HG02678 (cell line): ENCODE data around the gene PAOX.
"Not testable (repeated sequence)": the region's sequence is repeated elsewhere in the genome, so short reads cannot be mapped to it uniquely, and the experiment has no call there.

Experiments used
- ATAC-seq: cut with Tn5 transposase; IDR thresholded peaks from one replicate; pipeline ENCODE4 v1.9.1; 2021; ENCODE audit warnings: mild to moderate bottlenecking, moderate library complexity; ENCODE audit not compliant: unreplicated experiment

Gene PAOX

DNA sequence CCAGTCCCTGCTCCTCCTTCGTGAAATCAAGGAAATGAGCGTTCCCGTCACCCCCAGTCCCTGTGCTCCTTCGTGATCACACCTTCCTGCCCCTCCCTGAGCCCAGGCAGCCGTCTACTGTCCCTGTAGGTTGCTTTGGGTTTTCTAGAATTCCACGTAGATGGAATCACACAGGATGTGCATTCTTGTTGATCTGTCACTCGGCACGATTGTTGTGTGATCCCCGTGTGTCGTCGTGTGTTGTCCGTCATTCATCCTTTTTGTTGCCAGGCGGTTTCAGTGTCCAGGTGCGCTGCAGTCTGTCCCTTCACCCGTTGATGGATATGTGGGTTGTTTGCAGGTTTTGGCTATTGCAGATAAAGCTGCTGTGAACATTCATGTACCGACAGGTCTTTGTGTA, 24.3 kb downstream of the PAOX start:
- ATAC-seq, result no peak

DNA sequence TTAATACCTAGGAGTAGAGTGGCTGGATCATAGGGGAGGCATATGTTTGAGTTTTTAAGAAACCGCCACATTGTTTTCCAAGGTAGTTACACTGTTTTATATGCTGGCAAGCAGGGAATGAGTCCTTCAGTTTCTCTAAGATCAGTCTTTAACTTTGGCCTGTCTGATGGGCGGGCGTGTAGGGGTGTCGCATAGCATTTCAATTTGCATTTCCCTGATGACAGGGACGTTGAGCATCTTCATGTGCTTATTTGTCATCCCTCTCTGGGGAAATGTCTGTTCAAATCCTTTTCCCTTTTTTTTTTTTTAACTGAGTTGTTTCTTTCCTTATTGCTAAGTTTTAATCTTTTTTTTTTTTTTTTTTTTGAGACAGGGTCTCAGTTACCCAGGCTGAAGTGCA, 24.7 kb downstream of the PAOX start:
- no peak for ATAC-seq

DNA sequence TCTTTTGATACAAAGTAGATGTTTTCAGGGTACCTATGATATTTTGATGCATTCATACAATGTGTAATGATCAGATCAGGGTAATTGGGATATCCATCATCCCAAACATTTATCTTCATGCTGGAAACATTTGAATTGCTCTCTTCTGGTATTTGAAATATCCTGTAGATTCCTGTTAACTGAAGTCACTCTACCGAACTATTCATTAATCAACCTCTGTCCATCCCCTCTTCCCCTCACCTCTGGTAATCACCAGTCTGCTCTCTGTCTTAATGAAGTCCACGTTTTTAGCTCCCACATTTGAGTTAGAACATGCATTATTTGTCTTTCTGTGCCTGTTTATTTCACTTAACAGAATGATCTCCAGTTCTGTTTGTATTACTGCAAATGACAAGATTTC, 26.2 kb downstream of the PAOX start:
- no peak for ATAC-seq

DNA sequence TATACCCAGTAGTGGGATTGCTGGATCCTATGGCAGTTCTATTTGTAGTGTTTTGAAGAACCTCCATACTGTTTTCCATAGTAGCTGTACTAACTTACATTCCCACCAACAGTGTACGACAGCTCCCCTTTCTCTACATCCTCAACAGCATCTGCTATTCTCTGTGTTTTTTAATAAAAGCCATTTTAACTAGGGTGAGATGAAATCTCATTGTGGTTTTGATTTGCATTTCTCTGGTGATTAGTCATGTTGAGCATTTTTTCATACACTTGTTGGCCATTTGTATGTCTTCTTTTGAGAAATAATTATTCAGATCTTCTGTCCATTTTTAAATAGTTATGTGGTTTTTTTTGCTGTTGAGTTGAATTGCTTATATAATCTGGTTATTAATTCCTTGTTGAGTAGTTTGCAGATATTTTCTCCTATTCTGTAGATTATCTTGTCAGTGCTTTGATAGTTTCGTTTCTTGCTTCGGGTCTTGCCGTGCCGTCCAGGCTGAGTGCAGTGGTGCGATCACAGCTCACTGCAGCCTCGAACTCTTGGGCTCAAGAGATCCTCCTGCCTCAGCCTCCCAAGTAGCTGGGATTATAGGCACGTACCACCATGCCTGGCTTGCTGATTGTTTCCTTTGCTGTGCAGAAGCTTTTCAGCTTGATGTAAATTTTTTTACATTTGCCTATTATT, 26.9 kb downstream of the PAOX start:
- peak; percentile 57 for ATAC-seq

DNA sequence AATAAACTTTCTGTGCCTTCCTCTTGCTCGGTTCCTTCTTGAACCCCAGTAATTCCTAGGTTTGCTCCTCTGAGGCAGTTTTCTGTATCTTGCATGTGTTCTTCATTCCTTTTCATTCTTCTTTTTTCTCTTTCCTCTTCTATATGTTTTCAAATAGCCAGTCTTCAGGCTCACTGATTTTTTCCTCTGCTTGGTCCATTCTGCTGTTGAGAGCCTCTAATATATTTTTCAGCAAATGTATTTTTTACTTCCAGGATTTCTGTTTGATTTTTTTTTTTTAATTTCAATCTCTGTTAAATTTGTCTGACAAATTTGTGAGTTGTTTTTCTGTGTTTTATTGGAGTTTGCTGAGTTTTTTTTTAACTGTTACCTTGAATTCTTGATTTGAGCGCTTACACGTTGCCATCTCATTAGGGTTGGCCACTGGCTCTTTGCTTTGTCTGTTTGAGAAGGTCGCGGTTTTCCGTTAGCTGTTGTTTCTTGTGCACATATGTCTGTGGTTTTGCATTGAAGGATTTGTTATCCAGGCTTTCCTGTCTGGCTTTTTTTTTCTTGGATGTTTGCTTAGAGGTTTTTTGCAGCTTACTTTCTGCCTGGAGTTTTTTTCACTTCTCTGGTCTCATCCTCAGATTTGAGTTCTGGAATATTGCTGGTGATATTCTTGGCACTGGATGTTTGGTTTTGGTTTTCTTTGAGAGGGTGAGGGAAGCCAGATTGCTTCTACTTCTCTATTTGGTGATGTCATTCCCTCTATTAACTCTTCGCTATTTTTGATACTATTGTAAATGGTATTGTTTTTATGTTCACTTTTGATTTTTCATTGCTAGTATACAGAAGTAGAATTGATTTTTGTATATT, 32.7 kb downstream of the PAOX start:
- no peak for ATAC-seq

DNA sequence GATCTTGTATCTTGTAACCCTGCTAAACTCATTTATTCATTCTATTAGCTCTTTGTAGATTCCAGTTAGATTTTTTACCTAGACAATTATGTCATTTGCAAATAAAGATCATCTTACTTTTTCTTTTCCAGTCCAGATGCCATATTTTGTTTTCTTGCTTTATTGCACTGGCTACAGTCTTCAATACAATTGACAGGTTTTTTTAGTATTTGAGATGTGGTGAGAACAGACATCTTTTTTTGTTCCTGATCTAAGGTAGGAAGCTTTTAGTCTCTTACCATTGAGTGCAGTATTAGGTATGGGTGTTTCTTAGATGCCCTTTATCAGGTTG, 33.3 kb downstream of the PAOX start:
- ATAC-seq, result no peak

DNA sequence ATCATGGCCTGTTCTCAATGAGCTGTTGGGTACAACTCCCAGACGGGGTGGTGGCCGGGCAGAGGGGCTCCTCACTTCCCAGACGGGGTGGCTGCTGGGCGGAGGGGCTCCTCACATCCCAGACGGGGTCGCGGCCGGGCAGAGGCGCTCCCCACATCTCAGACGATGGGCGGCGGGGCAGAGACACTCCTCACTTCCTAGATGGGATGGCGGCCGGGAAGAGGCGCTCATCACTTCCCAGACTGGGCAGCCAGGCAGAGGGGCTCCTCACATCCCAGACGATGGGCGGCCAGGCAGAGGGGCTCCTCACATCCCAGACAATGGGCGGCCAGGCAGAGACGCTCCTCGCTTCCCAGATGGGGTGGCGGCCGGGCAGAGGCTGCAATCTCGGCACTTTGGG, 35.3 kb downstream of the PAOX start:
- not testable (repeated sequence) for ATAC-seq

DNA sequence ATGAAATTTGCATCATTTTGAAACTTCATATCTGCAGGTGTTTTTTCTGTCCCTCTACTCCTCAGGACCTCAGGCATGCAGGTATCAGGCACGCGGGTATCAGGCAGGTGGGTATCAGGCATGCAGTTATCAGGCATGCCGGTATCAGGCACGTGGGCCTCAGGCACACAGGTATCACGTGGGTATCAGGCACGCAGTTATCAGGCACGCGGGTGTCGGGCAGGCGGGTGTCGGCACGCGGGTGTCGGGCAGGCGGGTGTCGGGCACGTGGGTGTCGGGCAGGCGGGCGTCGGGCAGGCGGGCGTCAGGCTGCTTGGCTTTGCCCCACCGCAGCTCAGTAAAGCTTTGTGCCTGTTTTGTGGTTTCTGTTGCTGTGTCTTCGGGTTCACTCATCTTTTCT, 36.7 kb downstream of the PAOX start:
- no peak for ATAC-seq

DNA sequence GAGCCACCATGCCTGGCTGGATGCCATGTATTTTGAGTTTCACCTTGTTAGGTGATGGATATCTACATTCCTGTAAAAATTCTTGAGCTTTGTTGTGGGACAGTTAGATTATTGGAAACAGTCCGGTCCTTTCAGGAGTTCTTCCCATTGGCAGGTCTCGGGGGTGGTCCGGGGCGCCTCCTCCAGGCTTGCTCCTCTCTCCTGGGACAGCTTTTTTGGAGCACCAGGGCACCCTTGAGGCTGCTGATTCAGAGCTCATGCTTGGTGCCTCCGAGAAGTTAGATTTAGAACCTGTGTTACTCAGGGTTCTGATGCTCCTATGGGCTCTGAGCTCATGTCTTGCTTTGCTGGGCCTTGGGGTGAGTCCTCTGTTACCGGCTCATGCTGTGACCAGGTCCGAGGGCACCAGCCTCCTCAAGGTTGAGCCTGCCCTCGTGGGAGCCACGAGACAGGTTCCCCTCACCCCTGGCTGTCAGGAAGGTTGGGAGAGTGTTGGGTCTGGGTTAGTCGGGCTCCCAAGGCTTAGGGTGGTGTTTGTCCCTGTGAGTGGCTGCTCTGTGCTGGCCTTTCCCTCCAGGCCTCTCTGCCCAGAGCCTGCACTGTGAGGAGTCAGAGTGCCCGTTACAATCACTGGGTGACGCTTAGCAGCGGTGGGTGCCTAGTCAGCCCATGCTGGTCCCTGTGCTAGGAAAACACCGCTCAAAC, 39.4 kb downstream of the PAOX start:
- no peak for ATAC-seq

DNA sequence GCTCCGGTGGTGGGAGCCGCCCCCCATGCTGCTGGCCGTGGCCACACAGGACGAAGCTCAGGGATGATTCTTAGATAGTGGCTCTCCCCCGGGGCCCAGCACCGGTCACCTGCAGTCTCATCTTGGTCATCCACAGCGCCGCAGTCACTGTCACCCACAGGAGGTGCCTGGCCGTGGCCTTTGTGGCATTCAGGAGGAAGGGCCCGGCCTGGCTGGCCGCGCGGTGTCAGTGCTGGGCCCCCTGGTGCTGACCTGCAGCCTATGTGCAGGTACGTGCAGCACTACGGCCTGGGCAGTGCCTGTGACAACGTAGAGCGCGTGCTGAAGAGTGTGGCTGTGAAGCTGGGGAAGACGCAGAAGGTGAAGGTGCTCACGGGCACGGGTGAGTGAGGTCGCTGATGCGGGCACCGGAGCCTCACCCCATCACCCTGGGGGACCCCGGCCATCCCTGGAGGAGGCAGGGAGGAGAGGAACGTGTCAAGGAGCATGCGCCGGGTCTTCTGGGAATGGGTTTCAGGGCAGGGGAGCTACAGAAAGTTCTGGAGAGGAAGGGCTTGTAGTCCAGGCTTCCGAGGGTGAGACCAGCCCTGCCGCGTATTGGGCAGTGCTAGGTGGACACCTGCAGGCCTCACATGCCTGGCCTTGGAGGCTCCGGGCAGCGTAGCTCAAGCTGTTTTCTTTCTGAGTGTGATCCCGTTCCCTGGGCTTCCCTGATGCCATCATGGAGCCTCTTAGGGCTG, 40.3 kb downstream of the PAOX start:
- no peak for ATAC-seq

DNA sequence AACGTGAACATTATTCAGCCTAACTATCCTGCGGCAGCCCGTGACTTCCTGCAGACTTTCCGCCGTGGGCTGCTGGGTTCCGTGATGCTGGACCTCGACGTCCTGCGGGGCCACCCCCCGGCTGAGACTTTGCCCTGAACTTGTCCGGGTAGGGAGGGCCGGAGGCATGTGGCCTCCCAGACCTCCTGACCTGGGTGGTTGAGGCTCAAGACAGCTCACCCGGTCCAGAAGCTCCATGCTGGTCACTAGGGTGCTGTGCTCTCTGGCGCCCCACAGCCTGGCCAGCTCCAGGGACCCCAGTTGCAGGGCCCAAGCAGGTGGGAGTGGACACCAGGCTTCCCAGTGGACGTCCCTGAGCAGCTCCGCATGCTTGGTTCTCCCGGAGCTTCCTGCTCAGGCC, 41.0 kb downstream of the PAOX start:
- no peak for ATAC-seq

DNA sequence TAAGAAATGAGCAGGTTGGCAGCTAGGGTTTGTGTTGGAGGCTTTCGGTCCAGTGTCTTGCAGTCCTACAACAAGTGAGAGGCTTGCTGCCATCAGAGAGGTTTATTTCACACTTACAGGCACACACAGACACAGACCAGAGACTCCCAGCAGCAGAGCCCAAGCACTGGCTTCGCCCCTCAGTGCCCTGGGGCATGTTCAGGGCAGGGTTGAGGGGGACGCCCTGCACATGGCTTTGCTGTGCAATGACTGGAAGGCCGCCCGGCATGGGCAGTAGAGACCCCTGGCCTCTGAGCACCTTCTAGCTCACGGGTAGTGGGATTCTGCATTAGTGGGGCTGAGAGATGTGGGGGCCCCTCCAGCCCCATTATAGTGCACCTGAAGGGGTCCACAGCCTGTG, 41.5 kb downstream of the PAOX start:
- no peak for ATAC-seq

DNA sequence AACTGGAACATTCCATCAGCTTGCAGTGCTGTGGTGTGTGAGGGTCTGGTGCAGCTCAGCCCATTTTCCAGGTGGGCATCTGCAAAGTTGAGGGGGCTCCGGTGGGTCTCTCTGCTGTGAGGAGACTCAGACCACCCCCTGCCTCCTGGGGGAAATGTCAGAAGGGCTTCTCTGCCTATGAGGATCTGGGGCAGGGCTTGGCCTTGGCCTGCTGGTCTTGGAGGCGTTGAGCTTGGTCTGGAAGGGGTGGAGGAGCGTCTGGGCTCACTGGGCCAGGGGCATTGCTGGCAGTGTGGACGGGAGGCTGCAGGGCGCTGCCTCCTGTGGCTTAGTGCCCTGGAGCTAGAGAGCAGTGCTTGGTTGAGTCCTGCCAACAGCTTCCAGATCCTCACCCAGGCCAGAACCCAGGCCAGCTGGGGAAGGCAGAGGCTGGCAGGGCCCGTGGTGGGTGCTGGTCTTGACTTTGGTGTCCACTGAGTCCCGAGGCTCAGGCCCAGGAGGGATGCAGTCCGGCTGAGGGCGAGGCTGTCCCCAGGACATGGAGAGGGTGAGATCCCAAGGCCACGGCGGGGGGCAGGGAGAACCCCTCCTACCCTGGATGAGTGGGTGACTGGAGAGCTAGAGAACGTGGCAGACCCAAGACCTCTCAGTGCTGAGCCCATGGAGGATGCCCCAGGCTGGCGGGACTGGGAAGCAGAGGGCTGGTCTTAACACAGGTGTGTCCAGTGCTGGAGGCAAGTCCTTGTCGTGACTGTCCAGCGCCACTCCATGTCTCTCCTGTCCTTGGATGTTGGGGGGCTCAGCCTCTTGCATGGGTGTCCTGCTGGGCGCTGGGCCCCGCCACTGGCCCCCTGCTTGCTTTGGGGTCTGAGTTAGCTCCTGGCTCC, 42.5 kb downstream of the PAOX start:
- no peak for ATAC-seq

DNA sequence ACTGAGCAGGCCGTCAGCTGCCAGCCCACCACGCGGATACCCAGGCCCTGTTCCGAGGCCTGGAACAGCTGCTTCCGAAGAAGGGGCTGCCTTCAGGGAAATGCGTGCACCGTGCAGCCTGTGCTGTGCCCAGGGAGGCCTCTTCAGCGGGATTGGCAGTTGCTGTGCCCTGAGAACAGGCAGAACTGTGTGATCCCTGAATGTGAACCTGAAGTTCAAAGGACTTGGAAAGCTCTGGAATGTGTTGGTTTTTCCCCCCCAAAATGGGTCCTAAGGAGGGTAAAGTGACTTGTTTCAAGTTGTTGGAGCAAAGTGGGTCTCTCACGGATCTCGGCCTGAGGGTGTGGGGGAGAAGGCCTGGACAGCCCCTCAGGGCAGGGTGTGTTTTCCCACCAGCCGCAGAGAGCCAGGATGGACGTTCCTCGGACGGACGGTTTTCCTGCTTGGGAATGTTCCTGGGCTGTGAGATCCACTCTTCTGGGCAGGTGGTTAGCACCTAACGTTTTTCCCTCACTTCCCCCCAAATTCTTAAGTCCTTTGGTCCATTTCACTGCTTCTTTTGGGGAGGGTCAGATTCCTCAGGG, 43.3 kb downstream of the PAOX start:
- no peak for ATAC-seq

DNA sequence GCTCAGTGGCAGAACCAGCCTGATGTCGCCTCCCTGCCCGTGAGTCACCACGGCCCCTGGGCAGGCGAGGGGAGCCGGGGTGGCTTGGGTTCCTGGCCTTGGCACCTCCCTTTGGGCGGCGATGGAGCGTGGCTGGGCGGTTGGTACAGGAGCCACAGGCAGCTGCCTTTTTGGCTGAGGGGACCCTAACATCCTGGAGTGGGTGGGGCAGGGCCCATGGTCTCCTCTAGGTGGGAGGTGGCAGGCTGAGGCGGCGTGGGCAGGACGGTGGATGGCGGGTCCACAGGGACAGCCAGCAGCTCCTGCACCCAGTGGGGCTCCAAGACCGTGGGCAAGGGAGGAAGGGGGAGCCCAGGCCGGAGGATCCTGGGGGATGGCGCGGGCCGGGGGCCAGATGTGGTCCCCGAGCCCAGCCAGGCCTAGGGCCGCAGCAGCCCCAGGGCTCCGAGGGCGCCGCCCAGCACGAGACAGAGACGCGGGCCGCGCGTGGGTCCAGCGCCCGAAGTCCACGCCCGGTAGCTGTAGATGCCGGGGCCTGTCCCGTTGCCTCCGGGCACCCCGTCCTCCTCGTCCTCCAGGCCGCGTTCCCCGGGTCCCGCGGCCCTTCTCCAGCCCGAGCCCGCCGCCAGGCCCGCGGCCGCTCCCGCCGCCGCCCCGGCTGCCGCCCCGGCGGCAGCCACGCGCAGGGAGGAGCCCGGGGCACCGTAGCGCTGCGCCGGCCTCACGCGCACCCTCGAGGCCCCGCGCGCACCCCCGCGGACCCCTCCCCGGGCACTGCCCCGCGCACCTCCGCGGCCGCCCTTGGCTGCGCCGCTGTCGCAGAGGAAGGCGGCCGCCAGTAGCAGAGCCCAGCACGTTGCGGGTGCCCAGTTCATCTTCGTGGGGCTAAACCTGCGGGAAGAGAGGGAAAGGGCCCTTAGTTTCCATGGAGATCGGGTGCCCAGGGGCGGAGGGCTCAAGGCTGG, 44.0 kb downstream of the PAOX start:
- ATAC-seq, result no peak

DNA sequence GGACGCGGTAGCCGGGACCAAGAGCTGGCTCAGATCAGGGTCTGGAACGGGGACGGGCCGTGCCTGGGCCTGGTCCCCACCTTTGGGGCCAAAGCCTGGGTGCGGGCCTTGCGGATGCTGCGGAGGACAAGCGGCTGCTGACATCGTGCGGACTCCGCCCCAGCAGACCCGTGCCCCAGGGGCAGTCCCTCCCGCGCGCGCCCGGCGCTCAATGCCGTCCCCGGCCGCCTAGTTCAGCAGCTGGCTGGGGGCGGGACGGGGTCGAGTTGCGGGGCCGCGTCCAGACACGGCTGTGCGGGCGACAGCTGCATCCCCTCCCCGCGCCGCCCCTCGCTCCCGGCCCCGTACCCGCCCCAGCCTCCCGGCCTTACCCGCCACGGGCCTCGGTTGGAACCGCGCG, 45.0 kb downstream of the PAOX start:
- ATAC-seq, result not testable (repeated sequence)

DNA sequence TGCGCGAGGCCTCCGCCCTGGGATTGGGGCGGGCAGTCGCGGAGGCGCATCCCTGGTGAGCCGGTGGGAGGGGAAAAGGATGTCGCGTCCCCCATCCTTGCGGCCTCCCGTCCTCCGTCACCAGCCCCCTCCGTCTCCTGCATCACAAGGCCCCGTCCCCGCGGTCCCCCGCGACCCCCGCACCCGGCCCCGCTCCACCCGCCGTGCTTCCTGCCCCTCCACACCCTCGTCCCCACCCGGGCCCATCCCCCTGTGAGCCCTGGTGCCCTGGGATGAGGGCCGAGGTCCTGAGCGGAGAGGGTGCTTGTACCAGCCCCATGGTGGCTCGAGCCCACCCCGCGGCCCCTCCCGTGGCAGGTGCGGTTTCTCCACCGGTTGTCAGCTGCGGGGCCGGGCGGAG, 45.5 kb downstream of the PAOX start, which contains the start of gene SPRN:
TSS of gene SPRN (minus strand) at position 25 of the 400 bp plus-strand sequence. CDS start 944 bp downstream, outside the sequence.
- not testable (repeated sequence) for ATAC-seq

DNA sequence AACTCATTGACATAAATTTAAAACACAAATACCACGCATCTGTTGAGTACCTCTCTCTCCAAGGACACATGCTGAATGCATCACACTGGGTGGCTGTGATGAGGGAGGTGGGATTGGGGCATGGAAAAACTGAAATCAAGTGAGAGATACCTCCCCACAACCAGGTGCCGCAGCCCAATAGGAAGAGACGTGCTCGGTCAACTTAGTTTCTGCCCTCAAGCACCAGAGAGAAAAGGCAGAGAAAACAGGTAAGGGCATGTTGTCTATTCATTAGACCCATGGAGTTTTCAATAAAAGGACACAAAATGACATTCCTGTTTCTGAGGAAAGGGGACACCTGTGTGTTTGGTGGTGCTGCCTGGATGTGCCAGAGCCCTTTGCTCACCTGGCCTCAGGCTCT, 50.5 kb downstream of the PAOX start:
- not testable (repeated sequence) for ATAC-seq
